ENCODE results near the gene APOBR.
"Not testable (repeated sequence)": the region's sequence is repeated elsewhere in the genome, so short reads cannot be mapped to it uniquely, and the experiment has no call there.

APOBR gene

DNA sequence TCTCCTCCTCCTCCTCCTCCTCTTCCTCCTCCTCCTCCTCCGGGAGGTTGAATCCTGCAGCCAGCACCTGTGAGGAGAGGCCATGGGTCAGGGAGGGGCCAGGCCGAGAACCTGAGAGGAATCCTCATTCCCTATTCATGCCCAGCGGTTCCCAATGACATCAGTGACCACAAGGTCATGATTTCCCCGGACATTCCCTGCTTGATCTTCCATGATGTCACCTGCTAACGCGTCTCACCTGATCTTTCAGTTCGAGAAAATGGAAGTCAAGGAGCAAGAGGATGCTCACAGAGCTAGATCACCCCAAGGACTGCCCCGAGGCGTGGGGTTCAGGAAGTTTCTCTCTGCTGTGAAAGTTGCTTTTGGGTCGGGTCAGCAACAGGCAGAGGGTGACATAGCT is 5.4 kb downstream of the APOBR start:
- no peak for DNase-seq

DNA sequence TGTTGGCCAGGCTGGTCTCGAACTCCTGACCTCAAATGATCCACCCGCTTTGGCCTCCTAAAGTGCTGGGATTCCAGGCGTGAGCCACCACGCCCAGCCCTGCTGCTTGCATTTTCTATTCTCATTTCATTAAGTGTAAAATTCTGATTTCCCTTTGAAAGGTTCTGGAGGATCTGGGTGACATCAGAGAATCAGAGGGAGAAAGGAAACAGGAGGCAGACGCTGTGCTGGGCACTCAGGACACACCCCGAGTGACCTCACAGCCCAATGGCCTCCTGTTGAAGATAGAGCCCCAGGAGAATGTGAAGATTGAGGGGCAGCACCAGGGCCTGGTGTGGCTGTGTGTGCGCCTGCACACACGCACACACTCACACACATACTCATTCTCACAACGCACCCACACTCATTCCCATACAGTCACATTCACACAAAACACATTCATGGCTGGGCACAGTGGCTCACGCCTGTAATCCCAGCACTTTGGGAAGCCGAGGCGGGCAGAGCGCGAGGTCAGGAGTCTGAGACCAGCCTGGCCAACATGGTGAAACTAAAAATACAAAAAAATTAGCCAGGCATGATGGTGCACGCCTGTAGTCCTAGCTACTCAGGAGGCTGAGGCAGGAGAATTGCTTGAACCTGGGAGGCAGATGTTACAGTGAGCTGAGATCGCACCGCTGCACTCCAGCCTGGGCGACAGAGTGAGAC is 6.2 kb downstream of the APOBR start:
- DNase-seq, result not testable (repeated sequence)

DNA sequence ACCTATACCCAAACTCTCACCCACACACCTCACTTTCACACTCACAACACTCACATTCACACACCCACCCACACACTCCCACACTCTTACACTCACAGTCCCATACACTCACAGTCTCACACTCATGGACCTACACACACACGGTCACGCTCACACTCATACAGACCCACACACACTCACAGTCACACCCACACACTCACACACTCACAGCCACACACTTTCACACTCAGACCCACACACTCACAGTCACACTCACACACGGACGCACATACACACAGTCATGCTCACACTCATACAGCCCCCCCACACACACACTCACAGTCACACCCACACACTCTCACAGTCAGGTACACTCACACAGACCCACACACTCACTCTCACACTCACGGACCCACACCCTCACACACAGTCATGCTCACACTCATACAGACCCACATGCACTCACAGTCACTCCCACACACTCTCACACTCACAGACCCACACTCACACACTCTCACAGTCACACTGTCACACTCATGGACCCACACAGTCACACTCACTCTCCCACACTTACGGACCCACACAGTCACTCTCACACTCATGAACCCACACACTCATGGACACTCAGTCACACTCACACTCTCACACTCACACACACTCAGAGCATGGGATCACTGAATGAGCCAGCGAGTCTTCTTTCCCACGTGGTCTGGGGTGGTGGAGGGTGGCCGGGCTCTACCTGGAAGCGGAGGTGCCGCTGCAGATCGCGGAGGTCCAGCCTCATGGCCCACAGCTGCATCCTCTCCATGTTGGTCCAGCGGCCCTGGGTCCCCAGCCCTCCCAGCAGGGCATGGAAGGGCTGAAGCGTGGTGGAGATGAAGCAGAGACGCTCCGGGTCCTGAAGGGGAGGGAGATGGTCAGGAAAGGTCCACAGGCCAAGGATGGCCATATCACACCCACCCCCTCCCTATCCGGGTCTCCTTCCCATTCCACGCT is 7.1 kb downstream of the APOBR start:
- DNase-seq, result no peak

DNA sequence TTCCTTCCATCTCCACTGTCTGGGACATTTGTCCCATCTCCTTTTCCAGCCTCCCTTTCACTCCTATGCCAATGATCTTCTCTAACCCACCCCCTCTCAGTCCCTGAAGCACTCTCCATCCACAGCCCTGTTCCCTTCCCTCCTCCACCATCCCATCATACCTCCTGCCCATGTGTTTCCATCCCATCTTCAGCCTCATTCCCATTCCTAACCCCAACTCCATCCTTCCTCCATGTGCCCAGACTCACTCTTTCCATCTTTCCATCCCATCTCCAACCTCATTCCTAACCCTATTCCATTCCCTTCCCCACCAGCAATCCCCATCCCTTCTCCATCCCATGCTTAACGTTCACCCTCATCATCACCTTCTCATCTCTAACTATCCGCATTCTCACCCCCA is 7.8 kb downstream of the APOBR start:
- no peak for DNase-seq

DNA sequence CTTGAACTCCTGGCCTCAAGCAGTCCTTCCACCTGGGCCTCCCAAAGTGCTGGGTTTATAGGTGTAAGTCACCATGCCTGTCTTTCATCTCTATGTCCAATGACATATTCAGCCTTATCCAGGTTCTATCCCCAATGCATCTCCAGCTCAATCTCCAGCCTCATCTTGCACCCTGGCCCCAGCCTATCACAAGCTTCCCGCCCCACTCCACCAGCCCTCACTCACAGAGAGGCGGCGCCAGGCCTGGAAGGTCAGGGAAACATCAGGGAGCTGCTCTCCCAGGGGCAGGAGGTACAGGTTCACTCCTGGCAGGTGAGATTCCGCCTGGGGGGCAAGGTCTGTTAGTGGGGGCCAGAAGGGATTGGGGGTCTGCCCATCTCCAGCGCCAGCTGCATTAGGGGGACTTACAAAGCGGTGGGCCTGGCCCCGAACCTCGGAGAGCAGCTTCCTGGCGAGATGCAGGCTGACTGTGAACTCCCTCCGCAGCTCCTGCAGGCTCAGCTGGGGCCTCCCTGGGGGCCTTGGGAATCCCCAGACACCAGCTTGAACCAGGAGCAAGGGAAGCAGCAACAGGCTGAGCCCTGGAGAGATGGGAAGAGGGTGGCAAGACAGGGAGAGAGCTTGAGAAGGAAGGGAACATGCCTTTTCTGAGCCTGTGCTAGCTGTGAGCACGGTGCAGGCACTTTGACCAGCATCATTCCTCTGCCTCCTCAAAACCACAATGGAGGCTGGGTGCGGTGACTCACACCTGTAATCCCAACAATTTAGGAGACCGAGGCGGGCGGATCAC is 9.2 kb downstream of the APOBR start:
- DNase-seq, result no peak

DNA sequence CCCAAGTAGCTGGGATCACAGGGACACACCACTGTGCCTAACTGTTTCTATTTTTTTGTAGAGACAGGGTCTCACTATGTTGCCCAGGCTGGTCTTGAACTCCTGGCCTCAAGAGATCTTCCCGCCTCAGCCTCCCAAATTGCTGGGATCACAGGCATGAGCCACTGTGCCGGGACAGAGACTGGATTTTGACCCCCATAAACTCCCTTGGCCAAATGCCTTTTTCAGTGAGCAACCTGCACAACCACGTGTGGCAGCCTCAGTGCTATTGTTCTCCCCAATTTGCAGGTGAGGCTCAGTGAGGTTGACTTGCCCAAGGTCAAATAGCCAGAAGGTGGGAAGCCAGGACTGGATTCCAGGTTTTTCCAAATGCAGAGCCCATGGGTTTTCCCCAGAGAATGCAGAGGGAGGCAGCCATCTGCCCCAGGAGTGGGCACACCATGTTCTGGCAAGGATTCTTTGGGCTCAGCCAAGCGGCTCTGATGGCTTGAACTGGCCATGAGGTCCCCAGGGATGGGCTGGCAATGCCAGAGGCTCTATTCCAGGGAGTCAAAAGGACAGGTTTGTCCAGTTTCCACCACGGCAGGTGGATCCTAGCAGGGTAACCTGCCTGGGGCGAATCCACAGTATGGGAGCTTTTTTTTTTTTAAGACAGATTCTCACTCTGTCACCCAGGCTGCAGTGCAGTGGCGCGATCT is 10.4 kb downstream of the APOBR start:
- DNase-seq, result no peak

DNA sequence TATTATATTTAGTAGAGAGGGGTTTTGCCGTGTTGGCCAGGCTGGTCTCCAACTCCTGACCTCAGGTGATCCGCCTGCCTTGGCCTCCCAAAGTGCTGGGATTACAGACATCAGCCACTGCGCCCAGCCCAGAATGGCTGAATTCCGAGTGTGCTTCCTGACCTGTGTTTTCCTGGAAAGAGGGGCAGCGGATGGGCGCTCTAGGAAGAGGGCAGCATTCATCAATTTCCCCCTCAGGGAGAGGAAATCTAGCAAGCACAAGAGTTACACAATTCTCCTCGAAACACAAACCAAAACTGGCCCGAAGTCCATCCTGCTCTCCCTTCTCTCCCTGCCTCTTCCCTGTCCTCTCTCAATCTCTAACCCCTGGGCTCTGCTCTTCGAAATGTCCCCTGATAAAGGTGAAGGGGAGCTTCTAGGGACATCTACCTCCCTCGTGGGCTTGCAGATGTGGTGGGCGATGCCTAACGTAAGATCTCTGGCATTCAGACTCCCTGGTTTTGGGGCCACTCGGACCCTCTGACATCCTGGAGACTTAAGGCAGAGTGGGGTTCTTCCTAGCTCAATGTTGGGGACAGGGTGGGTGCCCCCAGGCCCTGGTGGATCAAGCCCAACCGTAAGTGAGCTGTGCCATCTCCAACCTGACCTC is 11.2 kb downstream of the APOBR start:
- no peak for DNase-seq

- no peak for DNase-seq
Measured at GRCh38 chr16:28511031-28511430, 16.6 kb downstream of the APOBR start.

GRCh38 chr16:28511801-28512789 is 17.7 kb downstream of the APOBR start:
- DNase-seq, result no peak

GRCh38 chr16:28513484-28514181 is 19.2 kb downstream of the APOBR start:
- no peak for DNase-seq

- no peak for DNase-seq
Measured at GRCh38 chr16:28514246-28514645, 19.8 kb downstream of the APOBR start.

DNA sequence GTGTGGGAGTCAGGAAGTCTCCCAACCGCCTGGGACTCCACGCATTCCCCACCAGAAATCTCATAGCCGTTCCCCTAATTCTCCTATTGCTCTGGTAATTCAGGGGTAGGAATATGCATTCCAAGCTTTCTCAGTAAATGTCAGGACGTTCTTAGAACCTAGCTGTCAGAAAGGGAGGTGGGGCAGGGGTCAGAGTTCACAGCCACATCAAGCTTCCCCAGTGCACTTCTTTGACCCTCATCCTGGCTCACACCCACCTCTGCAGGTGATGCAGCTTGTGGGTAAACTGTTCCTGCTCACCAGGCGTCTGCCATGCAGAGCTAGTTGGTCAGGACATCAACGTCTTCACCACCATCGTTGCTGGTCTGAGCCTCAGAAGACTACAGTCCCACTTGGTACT is 26.2 kb downstream of the APOBR start:
- no peak for DNase-seq

DNA sequence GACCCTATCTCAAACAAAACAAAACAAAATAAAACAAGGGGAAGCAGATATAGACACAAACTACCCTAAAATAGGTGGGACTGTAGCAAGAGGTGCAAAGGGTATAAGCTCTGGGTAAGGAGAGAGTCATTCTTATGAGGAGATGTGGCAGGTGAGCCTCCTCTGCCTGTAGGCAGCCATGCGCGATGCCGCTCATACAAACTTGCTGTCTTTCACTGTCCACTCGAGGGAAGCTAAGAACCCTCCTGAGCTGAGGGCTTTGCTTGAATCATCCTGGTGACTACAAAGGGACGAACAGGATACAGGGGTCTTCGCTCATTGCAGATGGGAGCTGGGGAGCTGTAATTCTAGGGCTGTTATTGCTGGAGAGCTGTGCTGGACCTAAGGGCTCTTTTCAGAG is 27.0 kb downstream of the APOBR start:
- no peak for DNase-seq

- no peak for DNase-seq
Measured at GRCh38 chr16:28522792-28523191, 28.3 kb downstream of the APOBR start.

- DNase-seq, result no peak
Measured at GRCh38 chr16:28524681-28525171, 30.3 kb downstream of the APOBR start.

DNA sequence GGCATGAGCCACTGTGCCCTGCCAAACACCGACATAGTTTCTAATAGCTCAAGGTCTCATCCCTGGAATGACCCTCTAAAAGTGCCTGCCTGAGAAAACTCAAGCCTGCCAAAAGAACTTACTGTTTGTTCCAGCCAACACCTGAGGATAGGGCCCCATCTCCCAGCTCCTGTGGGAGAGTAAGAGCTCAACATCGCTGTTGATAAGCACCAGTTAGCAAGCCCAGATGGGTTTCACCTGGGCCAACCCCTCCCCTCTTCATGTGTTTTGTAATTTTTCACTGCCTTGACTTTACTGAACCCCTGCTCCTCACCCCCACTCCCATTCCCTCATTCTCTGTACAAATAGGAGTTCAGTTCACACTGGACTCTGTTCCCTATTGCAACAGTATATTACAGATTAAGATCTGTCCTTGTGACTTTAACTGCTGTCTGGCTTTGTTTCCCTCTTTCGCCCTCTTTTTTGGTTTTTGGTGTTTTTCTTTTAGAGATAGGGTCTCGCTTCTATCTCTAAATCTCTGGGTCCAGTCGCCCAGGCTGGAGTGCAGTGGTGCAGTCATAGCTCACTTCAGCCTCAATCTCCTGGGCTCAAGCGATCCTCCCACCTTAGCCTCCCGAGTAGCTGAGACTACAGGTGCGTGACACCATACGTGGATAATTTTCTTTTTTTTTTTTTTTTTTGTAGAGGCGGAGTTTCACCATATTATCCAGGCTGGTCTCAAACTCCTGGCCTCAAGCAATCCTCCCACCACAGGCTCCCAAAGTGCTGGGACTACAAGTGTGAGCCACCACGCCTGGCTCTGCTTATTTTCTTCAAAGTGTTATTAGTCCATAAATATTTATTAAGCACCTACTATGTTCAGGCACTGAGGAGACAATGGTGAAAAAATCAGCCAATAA is 32.0 kb downstream of the APOBR start:
- DNase-seq, result no peak

- not testable (repeated sequence) for DNase-seq
Measured at GRCh38 chr16:28527100-28527785, 32.8 kb downstream of the APOBR start.

DNA sequence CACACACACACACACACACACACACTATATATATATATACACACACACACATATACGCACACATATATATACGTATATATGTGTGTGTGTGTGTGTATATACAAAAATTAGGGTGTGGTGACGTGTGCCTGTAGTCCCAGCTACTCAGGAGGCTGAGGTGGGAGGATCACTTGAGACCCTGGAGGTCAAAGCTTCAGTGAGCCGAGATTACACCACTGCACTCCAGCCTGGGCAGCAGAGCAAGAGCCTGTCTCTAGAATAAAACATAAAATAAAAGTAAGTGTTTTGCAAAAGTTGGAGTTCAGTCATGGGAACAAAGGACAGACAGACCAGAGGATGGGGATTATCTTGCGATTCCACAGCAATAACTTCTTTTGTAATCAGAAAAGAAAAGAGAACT is 33.5 kb downstream of the APOBR start:
- no peak for DNase-seq
